ENCODE results near the gene LRRC26.

Gene LRRC26

GRCh38 chr9:137215196-137215986 is 45.5 kb upstream of the LRRC26 start:
- H3K4me3 ChIP-seq (ENCODE audit: low read depth, low read length) = no peak overlapping the region
- no peak for TF ChIP-seq CTCF (IDR thresholded peaks at IDR 0.05; ENCODE audit: borderline replicate concordance, insufficient read depth, low read depth, low read length)

GRCh38 chr9:137214620-137215019 is 44.8 kb upstream of the LRRC26 start:
- H3K4me3 ChIP-seq (ENCODE audit: low read depth, low read length) = no peak overlapping the region
- no peak for TF ChIP-seq CTCF (IDR thresholded peaks at IDR 0.05; ENCODE audit: borderline replicate concordance, insufficient read depth, low read depth, low read length)

GRCh38 chr9:137213160-137214060 is 43.6 kb upstream of the LRRC26 start:
- H3K4me3 ChIP-seq (ENCODE audit: low read depth, low read length) = no peak overlapping the region
- TF ChIP-seq CTCF (IDR thresholded peaks at IDR 0.05; ENCODE audit: borderline replicate concordance, insufficient read depth, low read depth, low read length) = no peak

- H3K4me3 ChIP-seq (ENCODE audit: low read depth, low read length) = no peak overlapping the region
- TF ChIP-seq CTCF (IDR thresholded peaks at IDR 0.05; ENCODE audit: borderline replicate concordance, insufficient read depth, low read depth, low read length) = no peak
These were observed 42.7 kb upstream of the LRRC26 start for GRCh38 chr9:137212520-137212919.

- no peak overlapping the region for H3K4me3 ChIP-seq (ENCODE audit: low read depth, low read length)
- no peak for TF ChIP-seq CTCF (IDR thresholded peaks at IDR 0.05; ENCODE audit: borderline replicate concordance, insufficient read depth, low read depth, low read length)
These were observed 41.7 kb upstream of the LRRC26 start for GRCh38 chr9:137211532-137211931.

- TF ChIP-seq CTCF (IDR thresholded peaks at IDR 0.05; ENCODE audit: borderline replicate concordance, insufficient read depth, low read depth, low read length) = no peak
- H3K4me3 ChIP-seq (ENCODE audit: low read depth, low read length) = peak overlapping the region; percentile 83
These were observed 36.8 kb upstream of the LRRC26 start for GRCh38 chr9:137206602-137207001.

Data from GM12875 (cell line).